NB4 (cell line): ENCODE results near the gene DYNLRB2.

ENCODE experiments used
- POLR2A ChIP-seq: IDR thresholded peaks from 2 replicates; pipeline ENCODE4 v1.6.1; 2011; ENCODE audit warnings: mild to moderate bottlenecking; ENCODE audit not compliant: insufficient read length; ENCODE audit errors: extremely low read depth
- TF ChIP-seq, protein P1 (sequence below): IDR thresholded peaks from one replicate; pipeline ENCODE4 v1.5.1; 2012; ENCODE audit warnings: low read depth, low read length
- TF ChIP-seq, protein P2 (sequence below): IDR thresholded peaks from 2 replicates; pipeline ENCODE4 v1.6.1; 2011; ENCODE audit warnings: low read depth, low read length

DNA sequence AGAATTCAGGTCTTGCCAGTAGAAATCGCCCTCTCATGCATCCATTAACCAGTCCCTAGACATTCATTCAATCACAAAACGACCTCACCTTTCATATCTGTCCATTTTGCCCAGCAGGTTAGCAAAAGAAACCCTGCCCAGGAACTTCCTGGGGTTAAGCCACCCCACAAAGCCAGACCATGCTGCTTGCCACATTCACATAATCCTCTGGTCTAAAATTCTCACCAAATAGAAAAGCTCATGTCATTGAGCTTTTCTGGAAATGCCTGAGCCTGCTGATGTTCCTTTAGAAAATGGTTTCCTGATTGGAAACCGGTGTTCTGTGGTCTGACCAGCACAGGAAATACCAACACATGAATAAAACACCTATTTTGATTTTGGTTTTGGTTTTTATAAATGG is 21.6 kb upstream of the DYNLRB2 start:
- TF ChIP-seq, protein P1, sequence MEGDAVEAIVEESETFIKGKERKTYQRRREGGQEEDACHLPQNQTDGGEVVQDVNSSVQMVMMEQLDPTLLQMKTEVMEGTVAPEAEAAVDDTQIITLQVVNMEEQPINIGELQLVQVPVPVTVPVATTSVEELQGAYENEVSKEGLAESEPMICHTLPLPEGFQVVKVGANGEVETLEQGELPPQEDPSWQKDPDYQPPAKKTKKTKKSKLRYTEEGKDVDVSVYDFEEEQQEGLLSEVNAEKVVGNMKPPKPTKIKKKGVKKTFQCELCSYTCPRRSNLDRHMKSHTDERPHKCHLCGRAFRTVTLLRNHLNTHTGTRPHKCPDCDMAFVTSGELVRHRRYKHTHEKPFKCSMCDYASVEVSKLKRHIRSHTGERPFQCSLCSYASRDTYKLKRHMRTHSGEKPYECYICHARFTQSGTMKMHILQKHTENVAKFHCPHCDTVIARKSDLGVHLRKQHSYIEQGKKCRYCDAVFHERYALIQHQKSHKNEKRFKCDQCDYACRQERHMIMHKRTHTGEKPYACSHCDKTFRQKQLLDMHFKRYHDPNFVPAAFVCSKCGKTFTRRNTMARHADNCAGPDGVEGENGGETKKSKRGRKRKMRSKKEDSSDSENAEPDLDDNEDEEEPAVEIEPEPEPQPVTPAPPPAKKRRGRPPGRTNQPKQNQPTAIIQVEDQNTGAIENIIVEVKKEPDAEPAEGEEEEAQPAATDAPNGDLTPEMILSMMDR = no peak
- no peak for TF ChIP-seq POLR2A
- TF ChIP-seq, protein P2, sequence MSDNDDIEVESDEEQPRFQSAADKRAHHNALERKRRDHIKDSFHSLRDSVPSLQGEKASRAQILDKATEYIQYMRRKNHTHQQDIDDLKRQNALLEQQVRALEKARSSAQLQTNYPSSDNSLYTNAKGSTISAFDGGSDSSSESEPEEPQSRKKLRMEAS = no peak
